SH-SY5Y (cell line): ENCODE measurements around the gene MEI1.

ENCODE experiments used
- GATA2 ChIP-seq: IDR thresholded peaks from 2 replicates; pipeline ENCODE4 v1.6.1; 2011; ENCODE audit warnings: mild to moderate bottlenecking, low read depth, low read length
- GATA3 ChIP-seq: IDR thresholded peaks from 2 replicates; pipeline ENCODE4 v1.6.1; 2011; ENCODE audit warnings: low read depth, mild to moderate bottlenecking, low read length, moderate library complexity

- no peak for TF ChIP-seq GATA2
- TF ChIP-seq GATA3 = no peak
These were observed 47.5 kb downstream of the MEI1 start for GRCh38 chr22:41746567-41747400.
